RWPE2 (cell line): ENCODE data around the gene LYST.

Source experiments
- ATAC-seq: fragments of 200-7000 bp; cut with Tn5 transposase; 3 replicates; pipeline ENCODE4 v1.9.1; 2021; ENCODE audit warnings: low read depth
- DNase-seq: peaks from one replicate; pipeline ENCODE4 v3.0.0-alpha.2; 2020; ENCODE audit warnings: low spot score
- H3K27ac ChIP-seq: fragments of 450-650 bp; 2 replicates; pipeline ENCODE4 v1.5.1; 2017; ENCODE audit warnings: mild to moderate bottlenecking; ENCODE audit not compliant: poor library complexity, severe bottlenecking
- H3K27me3 ChIP-seq: fragments of 250-450 bp; sonication (Bioruptor Pico); 2 replicates; pipeline ENCODE4 v1.5.1; 2021; ENCODE audit warnings: mild to moderate bottlenecking, moderate library complexity; ENCODE audit not compliant: insufficient read depth, poor library complexity, severe bottlenecking
- H3K36me3 ChIP-seq: fragments of 250-450 bp; sonication (Bioruptor Pico); 2 replicates; pipeline ENCODE4 v1.5.1; 2020; ENCODE audit warnings: low read depth, mild to moderate bottlenecking, moderate library complexity
- H3K4me1 ChIP-seq: fragments of 250-450 bp; sonication (Bioruptor Pico); 2 replicates; pipeline ENCODE4 v1.5.1; 2021; ENCODE audit warnings: mild to moderate bottlenecking, moderate library complexity; ENCODE audit not compliant: insufficient read depth, poor library complexity, severe bottlenecking
- H3K4me3 ChIP-seq: fragments of 250-450 bp; sonication (Bioruptor Pico); 2 replicates; pipeline ENCODE4 v1.5.1; 2021; ENCODE audit warnings: mild to moderate bottlenecking, moderate library complexity; ENCODE audit not compliant: severe bottlenecking
- H3K9me3 ChIP-seq: fragments of 250-450 bp; sonication (Bioruptor Pico); 2 replicates; pipeline ENCODE4 v1.5.1; 2021; ENCODE audit warnings: mild to moderate bottlenecking, moderate library complexity; ENCODE audit not compliant: severe bottlenecking
- CTCF ChIP-seq: fragments of 450-650 bp; IDR thresholded peaks from one replicate; pipeline ENCODE4 v1.5.1; 2017; ENCODE audit warnings: mild to moderate bottlenecking, moderate library complexity; ENCODE audit not compliant: poor library complexity, severe bottlenecking

Gene LYST

GRCh38 chr1:235710687-235711086 is 156.0 kb downstream of the LYST start:
- ATAC-seq: no peak
- no peak for TF ChIP-seq CTCF
- no peaks in the 10 kb centered on the region for H3K27me3 ChIP-seq

GRCh38 chr1:235709018-235709417 is 157.7 kb downstream of the LYST start:
- Histone ChIP-seq H3K27ac (peak overlapping the region; percentile 69), H3K4me1 (peaks cover 24% of the 10 kb centered on the region), H3K4me3 (no peak overlapping the region), H3K9me3 (no peaks in the 10 kb centered on the region), H3K27me3 (no peaks in the 10 kb centered on the region), H3K36me3 (no peaks in the 10 kb centered on the region)
- ATAC-seq (no peak), DNase-seq (no peak)
- TF ChIP-seq CTCF: no peak

More at GRCh38 chr1:235710687-235711086, 156.0 kb downstream of the LYST start:
- Histone ChIP-seq H3K4me3 (no peak overlapping the region), H3K4me1 (peaks cover 24% of the 10 kb centered on the region), H3K27ac (no peak overlapping the region), H3K36me3 (peaks cover 6% of the 10 kb centered on the region; the same call in 1 of the 2 replicates), H3K9me3 (no peaks in the 10 kb centered on the region)
- no peak for DNase-seq

- no peaks in the 10 kb centered on the region for H3K9me3 ChIP-seq
- peaks cover 24% of the 10 kb centered on the region for H3K4me1 ChIP-seq
- H3K4me3 ChIP-seq: no peak overlapping the region
- H3K36me3 ChIP-seq: no peaks in the 10 kb centered on the region
- H3K27me3 ChIP-seq: no peaks in the 10 kb centered on the region
- ATAC-seq: peak; percentile 98
- peak; percentile 38 for DNase-seq
- peak overlapping the region; percentile 69 for H3K27ac ChIP-seq
- no peak for TF ChIP-seq CTCF
Measured at GRCh38 chr1:235708390-235708962, 158.2 kb downstream of the LYST start.

- H3K4me3 ChIP-seq: no peak overlapping the region
- H3K27ac ChIP-seq: peak overlapping the region; percentile 17
- H3K9me3 ChIP-seq: no peaks in the 10 kb centered on the region
- DNase-seq: no peak
- H3K36me3 ChIP-seq: no peaks in the 10 kb centered on the region
- H3K27me3 ChIP-seq: no peaks in the 10 kb centered on the region
- H3K4me1 ChIP-seq: peaks cover 15% of the 10 kb centered on the region
- ATAC-seq: peak; percentile 57; the same call in 2 of the 3 replicates
- TF ChIP-seq CTCF: no peak
Measured at GRCh38 chr1:235703506-235703905, 163.2 kb downstream of the LYST start.

- H3K27ac ChIP-seq: no peak overlapping the region
- H3K9me3 ChIP-seq: no peaks in the 10 kb centered on the region
- DNase-seq: no peak
- no peaks in the 10 kb centered on the region for H3K27me3 ChIP-seq
- TF ChIP-seq CTCF: no peak
- peaks cover 7% of the 10 kb centered on the region for H3K4me1 ChIP-seq
- no peak overlapping the region for H3K4me3 ChIP-seq
- no peak for ATAC-seq
- H3K36me3 ChIP-seq: no peaks in the 10 kb centered on the region
Measured at GRCh38 chr1:235702412-235702811, 164.3 kb downstream of the LYST start.
